SK-N-SH (cell line): Measurements from ENCODE around the gene GMPR. TPM values are rescaled to one million over a fixed set of nuclear protein-coding genes. Genes with fewer than 3 reads are reported as not detected.

Experiments used
- CTCF ChIA-PET: fragments of 300-600, 350-600 bp; formaldehyde crosslinking; extraction: SDS; loops from one replicate; lab custom pipeline; 2021; lab: Yijun Ruan, JAX
- POLR2A ChIA-PET: fragments of 350-600 bp; sonication (Branson Sonifier 250); formaldehyde crosslinking; extraction: SDS; loops from one replicate; lab custom pipeline; 2020; ENCODE audit warnings: antibody characterized with exemption, inconsistent platforms; lab: Yijun Ruan, JAX
- DNase-seq: peaks from one replicate; pipeline ENCODE4 v3.0.0; 2012
- H2AFZ ChIP-seq: fragments of 200-600 bp; sonication (generic); 2 replicates; pipeline ENCODE4 v1.8.1; 2016; ENCODE audit warnings: antibody characterized with exemption, mild to moderate bottlenecking, low read depth
- H3F3A ChIP-seq: fragments of 200-600 bp; sonication (generic); replicated peaks from 2 replicates; pipeline ENCODE3; 2016; ENCODE audit warnings: antibody characterized with exemption, mild to moderate bottlenecking; ENCODE audit not compliant: insufficient read depth
- H3K27ac ChIP-seq, 2 experiments: fragments of 200-500 bp in 1 of 2; fragments of 200-600 bp in 1 of 2; sonication (Bioruptor generic) in 1 of 2; sonication (generic), shearing (Covaris generic) in 1 of 2; 2 replicates each; pipeline versions ENCODE4 v1.5.1 to v1.6.1; 2014 to 2016; ENCODE audit warnings: low read depth in 2 of 2, inconsistent platforms in 1 of 2, low read length in 1 of 2, mild to moderate bottlenecking in 1 of 2, mixed read lengths in 1 of 2
- H3K27me3 ChIP-seq: fragments of 200-600 bp; sonication (generic), shearing (Covaris generic); 2 replicates; pipeline ENCODE4 v1.6.1; 2016; ENCODE audit warnings: mixed run types; ENCODE audit not compliant: insufficient read depth
- H3K36me3 ChIP-seq, 2 experiments: fragments of 200-500 bp in 1 of 2; fragments of 200-600 bp in 1 of 2; sonication (Bioruptor generic) in 1 of 2; sonication (generic) in 1 of 2; replicated peaks in 1 of 2; 2 replicates each; pipeline versions ENCODE3 to v1.5.1; 2014 to 2016; ENCODE audit warnings: low read length in 1 of 2, mild to moderate bottlenecking in 1 of 2; ENCODE audit not compliant: insufficient read depth in 2 of 2, control insufficient read depth in 1 of 2
- H3K4me1 ChIP-seq, 2 experiments: fragments of 200-500 bp in 1 of 2; fragments of 200-600 bp in 1 of 2; sonication (Bioruptor generic) in 1 of 2; sonication (generic), shearing (Covaris generic) in 1 of 2; 2 replicates each; pipeline versions ENCODE4 v1.5.1 to v1.6.1; 2014 to 2016; ENCODE audit warnings: low read depth in 1 of 2, low read length in 1 of 2, mixed run types in 1 of 2; ENCODE audit not compliant: insufficient read depth in 2 of 2, control insufficient read depth in 1 of 2
- H3K4me2 ChIP-seq: fragments of 200-600 bp; sonication (generic), shearing (Covaris generic); 2 replicates; pipeline ENCODE4 v1.6.1; 2017; ENCODE audit warnings: mixed run types
- H3K4me3 ChIP-seq, 2 experiments: fragments of 200-500 bp in 1 of 2; fragments of 200-600 bp in 1 of 2; sonication (Bioruptor generic) in 1 of 2; sonication (generic), shearing (Covaris generic) in 1 of 2; 2 replicates each; pipeline versions ENCODE4 v1.5.1 to v1.8.1; 2014 to 2016; ENCODE audit warnings: low read depth in 2 of 2, inconsistent platforms in 1 of 2, low read length in 1 of 2, mild to moderate bottlenecking in 1 of 2, mixed read lengths in 1 of 2, moderate library complexity in 1 of 2
- H3K79me2 ChIP-seq: fragments of 200-600 bp; sonication (generic); 2 replicates; pipeline ENCODE4 v1.8.1; 2017; ENCODE audit warnings: mild to moderate bottlenecking; ENCODE audit not compliant: insufficient read depth
- H3K9ac ChIP-seq: fragments of 200-600 bp; sonication (generic); 2 replicates; pipeline ENCODE4 v1.6.1; 2017; ENCODE audit warnings: mixed run types
- H3K9me2 ChIP-seq: fragments of 200-600 bp; sonication (generic); 2 replicates; pipeline ENCODE4 v1.6.1; 2017; ENCODE audit warnings: mixed run types
- H3K9me3 ChIP-seq: fragments of 200-600 bp; sonication (generic); 2 replicates; pipeline ENCODE4 v1.6.1; 2017; ENCODE audit warnings: mixed run types, mild to moderate bottlenecking, moderate library complexity
- H4K20me1 ChIP-seq: fragments of 200-600 bp; sonication (generic); 2 replicates; pipeline ENCODE4 v1.6.1; 2017; ENCODE audit warnings: mild to moderate bottlenecking, mixed run types; ENCODE audit not compliant: insufficient read depth
- ELF1 ChIP-seq: IDR thresholded peaks from 2 replicates; pipeline ENCODE4 v1.4.0; 2012
- FOXM1 ChIP-seq: IDR thresholded peaks from 2 replicates; pipeline ENCODE4 v1.4.0; 2012; ENCODE audit warnings: low read depth, mild to moderate bottlenecking
- GABPA ChIP-seq: IDR thresholded peaks from 2 replicates; pipeline ENCODE4 v1.4.0; 2012; ENCODE audit warnings: low read depth, mild to moderate bottlenecking
- GATA2 ChIP-seq: sonication (generic); formaldehyde crosslinking; IDR thresholded peaks from 2 replicates; pipeline ENCODE4 v1.5.0; 2020; ENCODE audit warnings: mild to moderate bottlenecking, missing genetic modification reagents
- JUND ChIP-seq: IDR thresholded peaks from 2 replicates; pipeline ENCODE4 v1.4.0; 2012
- MEF2A ChIP-seq: IDR thresholded peaks from 2 replicates; pipeline ENCODE4 v1.4.0; 2012; ENCODE audit warnings: low read depth, borderline replicate concordance
- NFIC ChIP-seq: IDR thresholded peaks from 2 replicates; pipeline ENCODE4 v1.4.0; 2012; ENCODE audit warnings: borderline replicate concordance
- NRF1 ChIP-seq: IDR thresholded peaks from 2 replicates; pipeline ENCODE4 v1.6.1; 2012; ENCODE audit warnings: low read depth, mild to moderate bottlenecking, low read length
- RAD21 ChIP-seq: IDR thresholded peaks from 2 replicates; pipeline ENCODE4 v1.6.1; 2012; ENCODE audit warnings: mild to moderate bottlenecking, low read length
- RCOR1 ChIP-seq: fragments of 150-350 bp; IDR thresholded peaks from 2 replicates; pipeline ENCODE4 v1.6.1; 2017; ENCODE audit warnings: antibody characterized with exemption, low read length
- RXRA ChIP-seq: IDR thresholded peaks from 2 replicates; pipeline ENCODE4 v1.4.0; 2012; ENCODE audit warnings: low read depth, mild to moderate bottlenecking, borderline replicate concordance
- SIN3A ChIP-seq: IDR thresholded peaks from 2 replicates; pipeline ENCODE4 v1.6.1; 2012; ENCODE audit warnings: low read depth, mild to moderate bottlenecking, low read length, moderate library complexity, borderline replicate concordance
- TCF12 ChIP-seq: IDR thresholded peaks from 2 replicates; pipeline ENCODE4 v1.4.0; 2012
- TEAD4 ChIP-seq: IDR thresholded peaks from 2 replicates; pipeline ENCODE4 v1.4.0; 2012; ENCODE audit warnings: mild to moderate bottlenecking, borderline replicate concordance; ENCODE audit not compliant: insufficient read depth
- WGBS: methylation state at CpG from one replicate; pipeline ENCODE4 v1.1.6; 2017; ENCODE audit warnings: low lambda C conversion rate; 5-methylcytosine and 5-hydroxymethylcytosine counted together
- polyA plus RNA-seq, 3 experiments: library from polyadenylated mRNA; depleted of rRNA; stranded (reverse); fragments of >200 nt; gene quantifications; 2 replicates each; pipeline ENCODE4 v1.2.3, GENCODE V29; 2012
- TF ChIP-seq, protein P1 (sequence below): fragments of 150-350 bp; IDR thresholded peaks from 2 replicates; pipeline ENCODE4 v1.6.1; 2016; ENCODE audit warnings: mild to moderate bottlenecking, low read depth, low read length
- TF ChIP-seq, protein P2 (sequence below): fragments of 150-350 bp; IDR thresholded peaks from 2 replicates; pipeline ENCODE4 v1.6.1; 2017; ENCODE audit warnings: antibody characterized with exemption, low read length, low read depth, borderline replicate concordance
- TF ChIP-seq, protein P3 (sequence below): IDR thresholded peaks from 2 replicates; pipeline ENCODE4 v1.4.0; 2012; ENCODE audit warnings: low read depth, borderline replicate concordance
- TF ChIP-seq, protein P4 (sequence below): IDR thresholded peaks from 2 replicates; pipeline ENCODE4; 2012
- TF ChIP-seq, protein P5 (sequence below): IDR thresholded peaks from 2 replicates; pipeline ENCODE4 v1.6.1; 2012; ENCODE audit warnings: mild to moderate bottlenecking, low read depth, low read length, moderate library complexity
- TF ChIP-seq, protein P6 (sequence below): IDR thresholded peaks from 2 replicates; pipeline ENCODE4 v1.4.0; 2012; ENCODE audit warnings: low read depth

GMPR gene
- polyA plus RNA-seq, 1 of the 3 experiments (the other 2 are of a cell fraction): 21.0 TPM

DNA sequence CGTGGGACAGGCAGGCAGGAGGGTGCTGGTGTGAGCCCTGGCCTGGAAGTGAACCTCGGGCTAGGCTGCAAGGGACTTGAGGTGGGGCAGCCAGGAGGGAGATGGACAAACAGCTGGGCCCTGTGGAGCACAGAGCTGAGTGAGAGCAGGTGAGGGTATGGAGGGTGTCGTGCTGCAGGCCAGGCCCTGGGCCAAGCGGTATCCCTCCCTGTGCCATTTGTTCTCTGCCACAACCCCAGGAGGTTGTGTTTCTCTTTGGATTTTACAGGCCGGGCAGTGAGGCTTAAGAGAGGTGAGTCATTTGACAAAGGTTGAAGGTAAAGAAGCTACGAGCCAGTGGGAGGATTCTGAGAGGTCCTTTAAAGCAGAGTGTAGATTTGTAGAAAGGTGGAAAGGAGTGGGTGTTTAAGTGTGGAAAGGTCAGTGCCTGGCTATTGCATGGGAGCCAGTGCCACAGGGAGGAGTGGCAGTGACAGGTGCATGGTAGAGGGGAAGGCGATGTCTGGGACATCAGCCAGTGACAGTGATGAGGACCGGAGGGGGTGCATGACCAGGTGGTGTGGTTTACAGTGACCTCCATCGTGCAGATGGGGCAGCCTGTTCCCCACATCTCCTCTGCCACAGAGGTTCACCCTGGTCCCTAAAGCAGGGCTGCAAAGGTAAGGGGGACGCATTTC lies 39.8 kb downstream of the GMPR start (continued):
- TF ChIP-seq SIN3A: no peak
- TF ChIP-seq NRF1: no peak
- no peak for TF ChIP-seq RAD21
- TF ChIP-seq, protein P1, sequence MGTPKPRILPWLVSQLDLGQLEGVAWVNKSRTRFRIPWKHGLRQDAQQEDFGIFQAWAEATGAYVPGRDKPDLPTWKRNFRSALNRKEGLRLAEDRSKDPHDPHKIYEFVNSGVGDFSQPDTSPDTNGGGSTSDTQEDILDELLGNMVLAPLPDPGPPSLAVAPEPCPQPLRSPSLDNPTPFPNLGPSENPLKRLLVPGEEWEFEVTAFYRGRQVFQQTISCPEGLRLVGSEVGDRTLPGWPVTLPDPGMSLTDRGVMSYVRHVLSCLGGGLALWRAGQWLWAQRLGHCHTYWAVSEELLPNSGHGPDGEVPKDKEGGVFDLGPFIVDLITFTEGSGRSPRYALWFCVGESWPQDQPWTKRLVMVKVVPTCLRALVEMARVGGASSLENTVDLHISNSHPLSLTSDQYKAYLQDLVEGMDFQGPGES: no peak
- no peak for TF ChIP-seq GABPA
- TF ChIP-seq MEF2A: no peak

DNA sequence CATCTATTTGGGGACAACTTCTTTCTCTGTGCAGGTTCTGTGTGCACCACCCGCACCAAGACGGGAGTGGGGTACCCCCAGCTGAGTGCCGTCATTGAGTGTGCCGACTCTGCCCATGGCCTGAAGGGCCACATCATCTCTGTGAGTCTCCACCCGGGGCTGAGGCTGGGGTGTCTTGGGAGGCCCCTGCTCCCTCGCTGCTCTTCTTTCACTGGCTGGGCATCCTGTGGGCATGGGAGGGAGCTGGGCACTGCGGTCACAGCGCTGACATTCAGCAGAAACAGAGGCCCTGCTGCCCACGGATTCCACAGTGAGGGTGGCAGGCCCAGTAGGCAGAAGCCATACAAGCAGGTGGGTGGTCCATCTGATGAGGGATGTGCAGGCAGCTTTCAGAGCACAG lies 40.4 kb downstream of the GMPR start:
- POLR2A ChIA-PET: no interaction called here
- no peaks in the 10 kb centered on the region for H3K36me3 ChIP-seq
- TF ChIP-seq GATA2 (CRISPR knock-in tag): no peak
- no peak for TF ChIP-seq RCOR1
- TF ChIP-seq TEAD4: no peak
- TF ChIP-seq, protein P2, sequence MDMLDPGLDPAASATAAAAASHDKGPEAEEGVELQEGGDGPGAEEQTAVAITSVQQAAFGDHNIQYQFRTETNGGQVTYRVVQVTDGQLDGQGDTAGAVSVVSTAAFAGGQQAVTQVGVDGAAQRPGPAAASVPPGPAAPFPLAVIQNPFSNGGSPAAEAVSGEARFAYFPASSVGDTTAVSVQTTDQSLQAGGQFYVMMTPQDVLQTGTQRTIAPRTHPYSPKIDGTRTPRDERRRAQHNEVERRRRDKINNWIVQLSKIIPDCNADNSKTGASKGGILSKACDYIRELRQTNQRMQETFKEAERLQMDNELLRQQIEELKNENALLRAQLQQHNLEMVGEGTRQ: no peak
- no peak for TF ChIP-seq ELF1
- TF ChIP-seq TCF12: no peak
- TF ChIP-seq, protein P3, sequence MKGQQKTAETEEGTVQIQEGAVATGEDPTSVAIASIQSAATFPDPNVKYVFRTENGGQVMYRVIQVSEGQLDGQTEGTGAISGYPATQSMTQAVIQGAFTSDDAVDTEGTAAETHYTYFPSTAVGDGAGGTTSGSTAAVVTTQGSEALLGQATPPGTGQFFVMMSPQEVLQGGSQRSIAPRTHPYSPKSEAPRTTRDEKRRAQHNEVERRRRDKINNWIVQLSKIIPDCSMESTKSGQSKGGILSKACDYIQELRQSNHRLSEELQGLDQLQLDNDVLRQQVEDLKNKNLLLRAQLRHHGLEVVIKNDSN: no peak
- TF ChIP-seq JUND: no peak
- TF ChIP-seq, protein P4, sequence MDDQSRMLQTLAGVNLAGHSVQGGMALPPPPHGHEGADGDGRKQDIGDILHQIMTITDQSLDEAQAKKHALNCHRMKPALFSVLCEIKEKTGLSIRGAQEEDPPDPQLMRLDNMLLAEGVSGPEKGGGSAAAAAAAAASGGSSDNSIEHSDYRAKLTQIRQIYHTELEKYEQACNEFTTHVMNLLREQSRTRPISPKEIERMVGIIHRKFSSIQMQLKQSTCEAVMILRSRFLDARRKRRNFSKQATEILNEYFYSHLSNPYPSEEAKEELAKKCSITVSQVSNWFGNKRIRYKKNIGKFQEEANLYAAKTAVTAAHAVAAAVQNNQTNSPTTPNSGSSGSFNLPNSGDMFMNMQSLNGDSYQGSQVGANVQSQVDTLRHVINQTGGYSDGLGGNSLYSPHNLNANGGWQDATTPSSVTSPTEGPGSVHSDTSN: no peak
- TF ChIP-seq SIN3A: no peak
- no peak for TF ChIP-seq RAD21
- no peak for TF ChIP-seq NFIC
- no peak for TF ChIP-seq RXRA
- TF ChIP-seq, protein P5, sequence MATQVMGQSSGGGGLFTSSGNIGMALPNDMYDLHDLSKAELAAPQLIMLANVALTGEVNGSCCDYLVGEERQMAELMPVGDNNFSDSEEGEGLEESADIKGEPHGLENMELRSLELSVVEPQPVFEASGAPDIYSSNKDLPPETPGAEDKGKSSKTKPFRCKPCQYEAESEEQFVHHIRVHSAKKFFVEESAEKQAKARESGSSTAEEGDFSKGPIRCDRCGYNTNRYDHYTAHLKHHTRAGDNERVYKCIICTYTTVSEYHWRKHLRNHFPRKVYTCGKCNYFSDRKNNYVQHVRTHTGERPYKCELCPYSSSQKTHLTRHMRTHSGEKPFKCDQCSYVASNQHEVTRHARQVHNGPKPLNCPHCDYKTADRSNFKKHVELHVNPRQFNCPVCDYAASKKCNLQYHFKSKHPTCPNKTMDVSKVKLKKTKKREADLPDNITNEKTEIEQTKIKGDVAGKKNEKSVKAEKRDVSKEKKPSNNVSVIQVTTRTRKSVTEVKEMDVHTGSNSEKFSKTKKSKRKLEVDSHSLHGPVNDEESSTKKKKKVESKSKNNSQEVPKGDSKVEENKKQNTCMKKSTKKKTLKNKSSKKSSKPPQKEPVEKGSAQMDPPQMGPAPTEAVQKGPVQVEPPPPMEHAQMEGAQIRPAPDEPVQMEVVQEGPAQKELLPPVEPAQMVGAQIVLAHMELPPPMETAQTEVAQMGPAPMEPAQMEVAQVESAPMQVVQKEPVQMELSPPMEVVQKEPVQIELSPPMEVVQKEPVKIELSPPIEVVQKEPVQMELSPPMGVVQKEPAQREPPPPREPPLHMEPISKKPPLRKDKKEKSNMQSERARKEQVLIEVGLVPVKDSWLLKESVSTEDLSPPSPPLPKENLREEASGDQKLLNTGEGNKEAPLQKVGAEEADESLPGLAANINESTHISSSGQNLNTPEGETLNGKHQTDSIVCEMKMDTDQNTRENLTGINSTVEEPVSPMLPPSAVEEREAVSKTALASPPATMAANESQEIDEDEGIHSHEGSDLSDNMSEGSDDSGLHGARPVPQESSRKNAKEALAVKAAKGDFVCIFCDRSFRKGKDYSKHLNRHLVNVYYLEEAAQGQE: no peak
- no peak for TF ChIP-seq FOXM1
- TF ChIP-seq, protein P6, sequence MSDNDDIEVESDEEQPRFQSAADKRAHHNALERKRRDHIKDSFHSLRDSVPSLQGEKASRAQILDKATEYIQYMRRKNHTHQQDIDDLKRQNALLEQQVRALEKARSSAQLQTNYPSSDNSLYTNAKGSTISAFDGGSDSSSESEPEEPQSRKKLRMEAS: no peak
- TF ChIP-seq, all 33 proteins: peak for 0
- Histone ChIP-seq H3F3A (no peaks in the 10 kb centered on the region), H3K4me2 (no peak overlapping the region), H3K4me3 (no peak overlapping the region), H2AFZ (no peak overlapping the region), H3K9me2 (no peaks in the 10 kb centered on the region), H3K79me2 (no peaks in the 10 kb centered on the region), H3K9me3 (no peaks in the 10 kb centered on the region), H3K9ac (no peak overlapping the region), H3K27me3 (no peaks in the 10 kb centered on the region), H3K4me1 (peaks cover 0 to 8% of the 10 kb centered on the region in 2 experiments; a peak in 2 of 4 replicates), H3K27ac (no peak overlapping the region), H4K20me1 (no peaks in the 10 kb centered on the region)
- 87% methylated on average over 8 of the region's 9 CpGs for WGBS
- CTCF ChIA-PET: interaction anchor here (1.1 kb wide), 1 partner anchor 38 kb away, joined by 3 read pairs; no protein-coding TSS in a partner anchor
- no peak for DNase-seq
